Progenitor cell of endocrine pancreas (in vitro differentiated cells): ENCODE measurements around the gene SLX4IP. TPM values are rescaled to one million over a fixed set of nuclear protein-coding genes. Genes with fewer than 3 reads are reported as not detected.

Experiments used
- DNase-seq: peaks from one replicate; pipeline ENCODE4 v3.0.0; 2021; ENCODE audit warnings: low spot score; ENCODE audit not compliant: unreplicated experiment
- H3K27ac Mint-ChIP-seq: 2 replicates; pipeline ENCODE4 v1.8.0; 2021; ENCODE audit warnings: mild to moderate bottlenecking, moderate library complexity, mixed read lengths
- H3K27me3 Mint-ChIP-seq: 2 replicates; pipeline ENCODE4 v1.8.0; 2021; ENCODE audit warnings: mixed read lengths
- H3K36me3 Mint-ChIP-seq: 2 replicates; pipeline ENCODE4 v1.8.0; 2022; ENCODE audit warnings: mixed read lengths; ENCODE audit not compliant: insufficient read depth
- H3K4me1 Mint-ChIP-seq: 2 replicates; pipeline ENCODE4 v1.8.0; 2021; ENCODE audit warnings: low read depth, mixed read lengths
- H3K4me3 Mint-ChIP-seq: 2 replicates; pipeline ENCODE4 v1.8.0; 2021; ENCODE audit warnings: low read depth, mild to moderate bottlenecking, moderate library complexity, mixed read lengths
- H3K9me3 Mint-ChIP-seq: 2 replicates; pipeline ENCODE4 v1.8.0; 2021; ENCODE audit warnings: low read depth, mixed read lengths
- CTCF ChIP-seq: fragments of 200-600 bp; sonication (generic); IDR thresholded peaks from one replicate; pipeline ENCODE4 v1.5.0; 2021; ENCODE audit warnings: antibody characterized with exemption, mild to moderate bottlenecking; ENCODE audit not compliant: unreplicated experiment
- total RNA-seq: library from RNA; stranded (reverse); gene quantifications from 2 replicates; pipeline ENCODE4 v1.2.1, GENCODE V29; 2021

SLX4IP gene
- total RNA-seq, 1 donor from 2014 or later: 12.0 TPM

DNA sequence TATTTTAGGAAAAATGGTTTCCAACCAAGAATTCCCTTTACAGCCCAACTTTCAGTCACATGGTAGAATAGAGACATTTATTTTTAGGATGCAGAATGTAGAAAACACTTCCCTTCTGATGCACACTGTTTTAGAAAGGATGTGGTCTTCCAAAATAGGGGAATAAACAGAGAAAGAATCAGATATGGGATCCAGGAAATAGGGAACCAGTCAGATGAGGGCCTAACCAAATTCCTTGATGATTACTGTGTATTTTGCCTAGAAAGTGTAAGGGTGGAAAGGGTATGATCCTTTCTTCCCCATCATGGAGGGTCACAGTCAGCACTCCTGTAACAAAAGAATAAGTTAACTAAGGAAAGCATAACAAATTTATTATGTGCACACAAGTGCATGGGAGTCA is 27.4 kb downstream of the SLX4IP start:
- Mint-ChIP-seq H3K36me3 (peaks cover 37% of the 10 kb centered on the region), H3K27ac (no peak overlapping the region), H3K27me3 (no peaks in the 10 kb centered on the region), H3K4me1 (peaks cover 11% of the 10 kb centered on the region), H3K9me3 (peaks cover 12% of the 10 kb centered on the region), H3K4me3 (no peak overlapping the region)
- DNase-seq: no peak
- TF ChIP-seq CTCF: no peak

- peaks cover 20% of the 10 kb centered on the region for H3K4me1 Mint-ChIP-seq
- no peak for TF ChIP-seq CTCF
- no peak for DNase-seq
- H3K27me3 Mint-ChIP-seq: no peaks in the 10 kb centered on the region
- H3K9me3 Mint-ChIP-seq: peaks cover 10% of the 10 kb centered on the region
- no peak overlapping the region for H3K27ac Mint-ChIP-seq
- peaks cover 32% of the 10 kb centered on the region for H3K36me3 Mint-ChIP-seq
- H3K4me3 Mint-ChIP-seq: no peak overlapping the region
These were observed 28.5 kb downstream of the SLX4IP start for GRCh38 chr20:10463622-10464021.

DNA sequence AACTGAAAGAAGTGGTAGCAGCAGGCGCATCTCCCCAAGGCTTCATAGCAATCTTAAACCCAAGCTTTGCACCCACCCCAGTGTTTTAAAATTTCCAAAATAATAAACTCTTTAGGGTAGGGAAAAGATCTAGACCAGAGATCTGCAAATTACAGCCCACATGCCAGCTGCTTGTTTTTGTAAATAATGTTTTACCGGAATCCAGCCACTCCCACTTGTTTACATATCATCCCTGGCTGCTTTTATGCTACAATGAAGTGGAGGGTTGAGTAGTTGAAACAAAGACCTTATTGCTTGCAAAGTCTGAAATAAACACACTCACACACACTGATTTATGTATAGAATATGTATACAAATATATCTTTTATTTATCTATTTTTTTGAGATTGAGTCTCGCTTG is 30.0 kb downstream of the SLX4IP start:
- Mint-ChIP-seq H3K4me3 (no peak overlapping the region), H3K4me1 (peaks cover 23% of the 10 kb centered on the region), H3K9me3 (peaks cover 10% of the 10 kb centered on the region), H3K27ac (no peak overlapping the region), H3K27me3 (no peaks in the 10 kb centered on the region), H3K36me3 (peaks cover 22% of the 10 kb centered on the region)
- TF ChIP-seq CTCF: no peak
- no peak for DNase-seq

- H3K36me3 Mint-ChIP-seq: peaks cover 19% of the 10 kb centered on the region
- H3K4me1 Mint-ChIP-seq: peaks cover 24% of the 10 kb centered on the region
These were observed 31.2 kb downstream of the SLX4IP start for GRCh38 chr20:10466325-10466724.

DNA sequence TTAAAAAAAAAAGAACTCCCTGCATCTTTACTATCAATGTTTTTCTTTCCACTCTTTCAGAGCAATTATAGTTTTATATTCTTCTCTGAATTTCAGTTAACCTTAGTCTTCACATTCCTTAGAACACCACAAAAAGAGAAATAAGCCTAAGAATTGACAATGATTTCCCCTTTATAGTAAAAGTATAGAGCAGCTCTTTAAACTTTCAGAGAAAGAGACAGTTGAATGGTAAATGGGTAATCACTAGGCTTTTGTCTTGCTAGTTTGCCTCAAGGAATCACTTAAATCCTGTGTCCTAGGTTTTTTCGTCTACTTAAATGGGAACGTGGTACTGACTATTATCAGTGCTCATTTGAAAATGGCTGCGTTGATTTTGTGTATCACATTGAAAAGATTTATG is 31.8 kb downstream of the SLX4IP start:
- DNase-seq: no peak
- Mint-ChIP-seq H3K4me3 (no peak overlapping the region), H3K36me3 (peaks cover 21% of the 10 kb centered on the region), H3K27me3 (no peaks in the 10 kb centered on the region), H3K4me1 (peaks cover 29% of the 10 kb centered on the region), H3K27ac (no peak overlapping the region), H3K9me3 (peaks cover 10% of the 10 kb centered on the region)
- no peak for TF ChIP-seq CTCF

More at GRCh38 chr20:10466325-10466724, 31.2 kb downstream of the SLX4IP start:
- Mint-ChIP-seq H3K27ac (peak overlapping the region; percentile 38), H3K9me3 (peaks cover 10% of the 10 kb centered on the region), H3K27me3 (no peaks in the 10 kb centered on the region), H3K4me3 (no peak overlapping the region)
- no peak for TF ChIP-seq CTCF
- no peak for DNase-seq
